H1 (cell line): Measurements from ENCODE around the gene TRIM9. TPM values are rescaled to one million over a fixed set of nuclear protein-coding genes. Genes with fewer than 3 reads are reported as not detected.

Experiments used
- CHD7 ChIP-seq: fragments of 300-600 bp; sonication (generic); IDR thresholded peaks from 2 replicates; pipeline ENCODE4 v1.7.1; 2012; ENCODE audit warnings: low read length, moderate library complexity, mild to moderate bottlenecking, inconsistent platforms; ENCODE audit not compliant: insufficient replicate concordance
- CREB1 ChIP-seq: IDR thresholded peaks from 2 replicates; pipeline ENCODE4 v1.6.1; 2012; ENCODE audit warnings: inconsistent platforms
- GTF2F1 ChIP-seq: IDR thresholded peaks from 2 replicates; pipeline ENCODE4 v1.6.1; 2012; ENCODE audit warnings: low read depth, low read length, improper control_type of control experiment, borderline replicate concordance
- KDM4A ChIP-seq: IDR thresholded peaks from one replicate; pipeline ENCODE4 v1.7.1; 2012; ENCODE audit warnings: low read depth, mild to moderate bottlenecking, moderate library complexity, low read length, inconsistent platforms; ENCODE audit not compliant: severe bottlenecking
- SUZ12 ChIP-seq: fragments of 200-600 bp; sonication (generic); IDR thresholded peaks from 2 replicates; pipeline ENCODE4 v1.6.1; 2012; ENCODE audit warnings: mild to moderate bottlenecking, inconsistent platforms, low read length, moderate library complexity, mixed read lengths
- TAF1 ChIP-seq: IDR thresholded peaks from 2 replicates; pipeline ENCODE4 v1.6.1; 2011; ENCODE audit warnings: mild to moderate bottlenecking, low read depth, low read length
- TCF12 ChIP-seq: IDR thresholded peaks from 2 replicates; pipeline ENCODE4 v1.6.1; 2011; ENCODE audit warnings: low read depth, mild to moderate bottlenecking, low read length
- polyA plus RNA-seq, 7 experiments: library from polyadenylated mRNA; depleted of rRNA in 3 of 7; stranded (reverse) in 5 of 7; unstranded in 2 of 7; fragments of >200 nt in 5 of 7; fragments of 200-250 nt in 2 of 7; gene quantifications; 1 replicate in 5 of 7; 2 replicates in 1 of 7; 4 replicates in 1 of 7; pipeline versions ENCODE4 v1.2.1 to v1.2.3, GENCODE V29; 2011 to 2013; ENCODE audit warnings: missing spikeins in 2 of 7, mixed read lengths in 2 of 7
- total RNA-seq: library from RNA; stranded (reverse); fragmentation: NEBNext Ultra II Directional; extraction: Animal tissue kit (Norgen Biotek cat#: 25700); gene quantifications from 2 replicates; pipeline ENCODE4 v1.2.1, GENCODE V29; 2021
- TF ChIP-seq, protein P1 (sequence below), 3 experiments: IDR thresholded peaks; 1 replicate in 2 of 3; 2 replicates in 1 of 3; pipeline versions ENCODE4 v1.5.1 to v1.6.1; 2011; ENCODE audit warnings: low read length in 3 of 3, mild to moderate bottlenecking in 3 of 3, inconsistent platforms in 2 of 3, low read depth in 1 of 3, moderate library complexity in 1 of 3; ENCODE audit not compliant: insufficient read depth in 1 of 3; ENCODE audit errors: control extremely low read depth in 1 of 3

Gene TRIM9
- total and polyA plus RNA-seq, 2 of the 8 experiments (the other 6 are each of a cell fraction or from before 2014, with no cell fraction given), result 2.7 to 5.4 TPM

- TF ChIP-seq CHD7, result no peak
- 0 out of 2 replicates have a peak, but pooled peaks have one; percentile 30 for TF ChIP-seq CREB1
- TF ChIP-seq, protein P1, sequence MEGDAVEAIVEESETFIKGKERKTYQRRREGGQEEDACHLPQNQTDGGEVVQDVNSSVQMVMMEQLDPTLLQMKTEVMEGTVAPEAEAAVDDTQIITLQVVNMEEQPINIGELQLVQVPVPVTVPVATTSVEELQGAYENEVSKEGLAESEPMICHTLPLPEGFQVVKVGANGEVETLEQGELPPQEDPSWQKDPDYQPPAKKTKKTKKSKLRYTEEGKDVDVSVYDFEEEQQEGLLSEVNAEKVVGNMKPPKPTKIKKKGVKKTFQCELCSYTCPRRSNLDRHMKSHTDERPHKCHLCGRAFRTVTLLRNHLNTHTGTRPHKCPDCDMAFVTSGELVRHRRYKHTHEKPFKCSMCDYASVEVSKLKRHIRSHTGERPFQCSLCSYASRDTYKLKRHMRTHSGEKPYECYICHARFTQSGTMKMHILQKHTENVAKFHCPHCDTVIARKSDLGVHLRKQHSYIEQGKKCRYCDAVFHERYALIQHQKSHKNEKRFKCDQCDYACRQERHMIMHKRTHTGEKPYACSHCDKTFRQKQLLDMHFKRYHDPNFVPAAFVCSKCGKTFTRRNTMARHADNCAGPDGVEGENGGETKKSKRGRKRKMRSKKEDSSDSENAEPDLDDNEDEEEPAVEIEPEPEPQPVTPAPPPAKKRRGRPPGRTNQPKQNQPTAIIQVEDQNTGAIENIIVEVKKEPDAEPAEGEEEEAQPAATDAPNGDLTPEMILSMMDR (IDR thresholded peaks at IDR 0.05; ENCODE audit: control extremely low read depth in 1 of 3, insufficient read depth in 1 of 3, low read depth in 1 of 3, low read length in 3 of 3), result 0 out of 4 replicates have a peak, but pooled peaks of 1 of the 3 experiments have one; percentile 3
- peak; percentile 96 for TF ChIP-seq KDM4A
- no peak for TF ChIP-seq SUZ12
- peak; percentile 67 for TF ChIP-seq TAF1
- no peak for TF ChIP-seq GTF2F1
- TF ChIP-seq TCF12, result no peak
Observed at GRCh38 chr14:50943943-50944646, 150.8 kb downstream of the TRIM9 start, which contains the start of gene PYGL (continued).
